AG04450 (cell line): Measurements from ENCODE around the gene MT1A. TPM values are rescaled to one million over a fixed set of nuclear protein-coding genes. Genes with fewer than 3 reads are reported as not detected.

Source experiments
- CTCF ChIA-PET: fragments of 300-600, 350-600 bp; formaldehyde crosslinking; extraction: SDS; loops from one replicate; lab custom pipeline; 2022; ENCODE audit warnings: antibody characterized with exemption, inconsistent platforms; lab: Charles Lee
- POLR2A ChIA-PET: fragments of 350-600 bp; formaldehyde crosslinking; extraction: SDS; loops from one replicate; lab custom pipeline; 2021; ENCODE audit warnings: antibody characterized with exemption, inconsistent platforms; lab: Yijun Ruan, JAX
- DNase-seq: peaks from one replicate; pipeline ENCODE4 v3.0.0-alpha.2; 2011; ENCODE audit warnings: low read depth, low spot score
- H3K27ac ChIP-seq: one replicate; pipeline ENCODE4 v1.5.1; 2012; ENCODE audit warnings: low read depth, low read length, control low read depth
- H3K27me3 ChIP-seq: one replicate; pipeline ENCODE4 v1.6.0; 2012; ENCODE audit warnings: low read length; ENCODE audit not compliant: control insufficient read depth, insufficient read depth
- H3K4me3 ChIP-seq: 2 replicates; pipeline ENCODE4 v1.5.1; 2011; ENCODE audit warnings: mild to moderate bottlenecking, low read depth, low read length, control low read depth
- H3K9me3 ChIP-seq: 2 replicates; pipeline ENCODE4 v1.5.1; 2012; ENCODE audit warnings: low read length; ENCODE audit not compliant: control insufficient read depth, insufficient read depth
- polyA plus RNA-seq: library from polyadenylated mRNA; depleted of rRNA; stranded (reverse); fragments of >200 nt; gene quantifications from 2 replicates; pipeline ENCODE4 v1.2.3, GENCODE V29; 2011
- TF ChIP-seq, protein P1 (sequence below): IDR thresholded peaks from 2 replicates; pipeline ENCODE4 v1.5.1; 2011; ENCODE audit warnings: low read depth, low read length, control low read depth, inconsistent platforms

The MT1A gene
- polyA plus RNA-seq, 1 experiment = 0.66 TPM

GRCh38 chr16:56647641-56648431, 9.4 kb downstream of the MT1A start:
- Histone ChIP-seq H3K9me3 (no peaks in the 10 kb centered on the region; the same call in 1 of the 2 replicates), H3K4me3 (no peak overlapping the region), H3K27me3 (peaks cover 91% of the 10 kb centered on the region), H3K27ac (no peak overlapping the region)
- TF ChIP-seq, protein P1, sequence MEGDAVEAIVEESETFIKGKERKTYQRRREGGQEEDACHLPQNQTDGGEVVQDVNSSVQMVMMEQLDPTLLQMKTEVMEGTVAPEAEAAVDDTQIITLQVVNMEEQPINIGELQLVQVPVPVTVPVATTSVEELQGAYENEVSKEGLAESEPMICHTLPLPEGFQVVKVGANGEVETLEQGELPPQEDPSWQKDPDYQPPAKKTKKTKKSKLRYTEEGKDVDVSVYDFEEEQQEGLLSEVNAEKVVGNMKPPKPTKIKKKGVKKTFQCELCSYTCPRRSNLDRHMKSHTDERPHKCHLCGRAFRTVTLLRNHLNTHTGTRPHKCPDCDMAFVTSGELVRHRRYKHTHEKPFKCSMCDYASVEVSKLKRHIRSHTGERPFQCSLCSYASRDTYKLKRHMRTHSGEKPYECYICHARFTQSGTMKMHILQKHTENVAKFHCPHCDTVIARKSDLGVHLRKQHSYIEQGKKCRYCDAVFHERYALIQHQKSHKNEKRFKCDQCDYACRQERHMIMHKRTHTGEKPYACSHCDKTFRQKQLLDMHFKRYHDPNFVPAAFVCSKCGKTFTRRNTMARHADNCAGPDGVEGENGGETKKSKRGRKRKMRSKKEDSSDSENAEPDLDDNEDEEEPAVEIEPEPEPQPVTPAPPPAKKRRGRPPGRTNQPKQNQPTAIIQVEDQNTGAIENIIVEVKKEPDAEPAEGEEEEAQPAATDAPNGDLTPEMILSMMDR = no peak
- POLR2A ChIA-PET = no interaction called here
- CTCF ChIA-PET = interaction anchor here (1.6 kb wide), 1 partner anchor 53 kb away, joined by 4 read pairs; no protein-coding TSS in a partner anchor
- no peak for DNase-seq

GRCh38 chr16:56649271-56649670, 10.8 kb downstream of the MT1A start:
- CTCF ChIA-PET = interaction anchor here (1.6 kb wide), 1 partner anchor 52 kb away, joined by 4 read pairs; no protein-coding TSS in a partner anchor
- H3K9me3 ChIP-seq = no peaks in the 10 kb centered on the region; the same call in 1 of the 2 replicates
- H3K27ac ChIP-seq = no peak overlapping the region
- TF ChIP-seq, protein P1 = no peak
- H3K4me3 ChIP-seq = no peak overlapping the region
- DNase-seq = no peak
- POLR2A ChIA-PET = no interaction called here
- peaks cover 78% of the 10 kb centered on the region for H3K27me3 ChIP-seq

- CTCF ChIA-PET = no interaction called here
- TF ChIP-seq, protein P1 = no peak
- Histone ChIP-seq H3K27ac (no peak overlapping the region), H3K27me3 (peaks cover 72% of the 10 kb centered on the region), H3K9me3 (no peaks in the 10 kb centered on the region; the same call in 1 of the 2 replicates), H3K4me3 (no peak overlapping the region)
- POLR2A ChIA-PET = no interaction called here
- no peak for DNase-seq
Measured at GRCh38 chr16:56649820-56650219, 11.4 kb downstream of the MT1A start.

- Histone ChIP-seq H3K27ac (no peak within 1 kb of the TSS), H3K27me3 (peaks cover 61% of the 10 kb centered on the region), H3K9me3 (no peaks in the 10 kb centered on the region; the same call in 1 of the 2 replicates), H3K4me3 (no peak within 1 kb of the TSS)
- ChIA-PET POLR2A (no interaction called here), CTCF (no interaction called here)
- no peak for DNase-seq
- TF ChIP-seq, protein P1 = no peak
Measured at GRCh38 chr16:56651586-56651985, 13.1 kb downstream of the MT1A start, which contains the start of gene MT1B. Gene MT1B, plus strand, starts transcription at chr16:56651886. Its CDS starts 68 bp downstream, at chr16:56651954.

DNA sequence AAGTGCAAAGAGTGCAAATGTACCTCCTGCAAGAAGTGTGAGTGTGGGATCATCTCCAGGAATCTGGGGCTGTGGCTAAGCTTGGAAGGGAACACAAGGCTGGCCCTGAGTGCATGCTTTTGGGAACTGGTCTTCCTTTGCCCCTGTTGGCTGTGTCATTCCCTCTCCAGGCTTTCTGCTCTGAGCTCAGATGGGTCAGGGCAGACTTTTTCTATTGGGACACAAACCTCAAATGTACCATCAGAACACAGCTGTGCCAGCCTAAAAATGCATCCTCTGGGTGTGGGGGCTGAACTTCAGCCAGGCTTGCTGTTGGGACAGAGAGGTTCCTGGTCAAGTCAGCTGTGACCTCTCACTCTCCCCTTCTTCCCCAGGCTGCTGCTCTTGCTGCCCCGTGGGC, 14.1 kb downstream of the MT1A start:
- POLR2A ChIA-PET = no interaction called here
- CTCF ChIA-PET = no interaction called here
- TF ChIP-seq, protein P1 = no peak
- DNase-seq = no peak
- peaks cover 60% of the 10 kb centered on the region for H3K27me3 ChIP-seq
- no peak overlapping the region for H3K4me3 ChIP-seq
- no peaks in the 10 kb centered on the region; the same call in 1 of the 2 replicates for H3K9me3 ChIP-seq
- H3K27ac ChIP-seq = no peak overlapping the region
